HG02840 (cell line): Measurements from ENCODE around the gene VPS37D.
"Not testable (repeated sequence)": the region's sequence is repeated elsewhere in the genome, so short reads cannot be mapped to it uniquely, and the experiment has no call there.

Source experiments
- ATAC-seq: cut with Tn5 transposase; IDR thresholded peaks from one replicate; pipeline ENCODE4 v1.9.1; 2021; ENCODE audit warnings: mild to moderate bottlenecking, moderate library complexity, moderate number of reproducible peaks; ENCODE audit not compliant: unreplicated experiment, low FRiP score

Gene VPS37D

GRCh38 chr7:73703757-73704639 is 36.4 kb downstream of the VPS37D start:
- no peak for ATAC-seq

GRCh38 chr7:73704640-73705550 is 37.3 kb downstream of the VPS37D start:
- no peak for ATAC-seq

GRCh38 chr7:73705551-73705920 is 37.9 kb downstream of the VPS37D start:
- no peak for ATAC-seq

- ATAC-seq: no peak
These were observed 38.8 kb downstream of the VPS37D start for GRCh38 chr7:73706126-73707044.

GRCh38 chr7:73707045-73707631 is 39.5 kb downstream of the VPS37D start:
- ATAC-seq: no peak

GRCh38 chr7:73708961-73709549 is 41.4 kb downstream of the VPS37D start:
- no peak for ATAC-seq

GRCh38 chr7:73712773-73713172 is 45.1 kb downstream of the VPS37D start:
- ATAC-seq: no peak

GRCh38 chr7:73713319-73713718 is 45.7 kb downstream of the VPS37D start:
- not testable (repeated sequence) for ATAC-seq

- ATAC-seq: no peak
These were observed 48.2 kb downstream of the VPS37D start for GRCh38 chr7:73715648-73716317.

GRCh38 chr7:73716318-73716890 is 48.8 kb downstream of the VPS37D start:
- ATAC-seq: no peak

- ATAC-seq: no peak
These were observed 49.6 kb downstream of the VPS37D start for GRCh38 chr7:73717025-73717807.

- no peak for ATAC-seq
These were observed 50.4 kb downstream of the VPS37D start for GRCh38 chr7:73717991-73718405.

GRCh38 chr7:73718438-73718881 is 50.8 kb downstream of the VPS37D start:
- ATAC-seq: no peak

GRCh38 chr7:73718905-73719805 is 51.5 kb downstream of the VPS37D start, which contains the start of gene STX1A:
STX1A (minus strand) TSS chr7:73719669; CDS start chr7:73719631, 38 bp downstream.
- no peak for ATAC-seq

- no peak for ATAC-seq
These were observed 52.2 kb downstream of the VPS37D start for GRCh38 chr7:73719806-73720169.

GRCh38 chr7:73720443-73720842 is 52.8 kb downstream of the VPS37D start:
- ATAC-seq: not testable (repeated sequence)

GRCh38 chr7:73721377-73721817 is 53.8 kb downstream of the VPS37D start:
- ATAC-seq: no peak
